ENCODE results near the gene PSG2.
"Not testable (repeated sequence)": the region's sequence is repeated elsewhere in the genome, so short reads cannot be mapped to it uniquely, and the experiment has no call there.

PSG2 gene

GRCh38 chr19:43062418-43062817 lies 20.1 kb downstream of the PSG2 start:
- not testable (repeated sequence) for DNase-seq

GRCh38 chr19:43061326-43061725 lies 21.2 kb downstream of the PSG2 start:
- DNase-seq, result not testable (repeated sequence)

GRCh38 chr19:43060254-43060653 lies 22.2 kb downstream of the PSG2 start:
- not testable (repeated sequence) for DNase-seq

GRCh38 chr19:43059482-43059881 lies 23.0 kb downstream of the PSG2 start:
- DNase-seq, result not testable (repeated sequence)

GRCh38 chr19:43058440-43058839 lies 24.1 kb downstream of the PSG2 start:
- DNase-seq, result not testable (repeated sequence)

GRCh38 chr19:43047966-43048365 lies 34.5 kb downstream of the PSG2 start:
- not testable (repeated sequence) for DNase-seq

- DNase-seq, result not testable (repeated sequence)
Measured at GRCh38 chr19:43046578-43046977, 35.9 kb downstream of the PSG2 start.

- DNase-seq, result not testable (repeated sequence)
Measured at GRCh38 chr19:43043492-43044180, 38.9 kb downstream of the PSG2 start.

- not testable (repeated sequence) for DNase-seq
Measured at GRCh38 chr19:43031645-43032044, 50.9 kb downstream of the PSG2 start.

- DNase-seq, result no peak
Measured at GRCh38 chr19:43028866-43029265, 53.6 kb downstream of the PSG2 start.

- DNase-seq, result not testable (repeated sequence)
Measured at GRCh38 chr19:43027985-43028384, 54.5 kb downstream of the PSG2 start.

- DNase-seq, result not testable (repeated sequence)
Measured at GRCh38 chr19:43027061-43027460, 55.4 kb downstream of the PSG2 start.

GRCh38 chr19:43026369-43026768 lies 56.1 kb downstream of the PSG2 start, which contains the start of gene PSG11:
TSS of gene PSG11 (minus strand) at chr19:43026469. CDS start at chr19:43026372, 97 bp downstream.
- DNase-seq, result not testable (repeated sequence)

GRCh38 chr19:43022098-43022497 lies 60.4 kb downstream of the PSG2 start:
- not testable (repeated sequence) for DNase-seq

- not testable (repeated sequence) for DNase-seq
Measured at GRCh38 chr19:43021629-43022028, 60.9 kb downstream of the PSG2 start.

GRCh38 chr19:43019588-43019987 lies 62.9 kb downstream of the PSG2 start:
- DNase-seq, result not testable (repeated sequence)

All from inflammatory macrophage treated with lipopolysaccharide for 4 hours (primary cell).